IPS-NIHi7 (cell line): Measurements from ENCODE around the gene HDAC4.

Experiments
- DNase-seq: peaks from one replicate; pipeline ENCODE4 v3.0.0; 2012; ENCODE audit warnings: mixed read lengths; ENCODE audit errors: extremely low spot score

HDAC4 gene

DNA sequence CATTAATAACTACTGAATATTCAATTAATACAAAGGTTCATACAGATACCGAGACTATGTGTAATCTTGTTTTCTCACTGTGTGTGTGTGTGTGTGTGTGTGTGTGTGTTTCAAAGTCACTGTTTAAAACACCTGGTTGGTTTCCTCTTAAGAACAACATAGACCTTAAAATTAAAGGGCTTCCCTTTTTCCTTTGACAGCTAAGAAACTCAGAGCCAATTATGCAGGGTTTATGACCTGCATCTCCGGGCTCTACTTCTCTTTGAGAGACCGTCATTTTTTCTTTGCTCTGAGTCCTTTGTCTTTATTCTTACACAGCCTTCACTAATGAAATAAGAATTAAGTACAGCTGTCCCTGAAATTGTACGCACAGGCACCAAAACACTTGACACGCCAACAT lies 145.6 kb downstream of the HDAC4 start:
- DNase-seq, result no peak

DNA sequence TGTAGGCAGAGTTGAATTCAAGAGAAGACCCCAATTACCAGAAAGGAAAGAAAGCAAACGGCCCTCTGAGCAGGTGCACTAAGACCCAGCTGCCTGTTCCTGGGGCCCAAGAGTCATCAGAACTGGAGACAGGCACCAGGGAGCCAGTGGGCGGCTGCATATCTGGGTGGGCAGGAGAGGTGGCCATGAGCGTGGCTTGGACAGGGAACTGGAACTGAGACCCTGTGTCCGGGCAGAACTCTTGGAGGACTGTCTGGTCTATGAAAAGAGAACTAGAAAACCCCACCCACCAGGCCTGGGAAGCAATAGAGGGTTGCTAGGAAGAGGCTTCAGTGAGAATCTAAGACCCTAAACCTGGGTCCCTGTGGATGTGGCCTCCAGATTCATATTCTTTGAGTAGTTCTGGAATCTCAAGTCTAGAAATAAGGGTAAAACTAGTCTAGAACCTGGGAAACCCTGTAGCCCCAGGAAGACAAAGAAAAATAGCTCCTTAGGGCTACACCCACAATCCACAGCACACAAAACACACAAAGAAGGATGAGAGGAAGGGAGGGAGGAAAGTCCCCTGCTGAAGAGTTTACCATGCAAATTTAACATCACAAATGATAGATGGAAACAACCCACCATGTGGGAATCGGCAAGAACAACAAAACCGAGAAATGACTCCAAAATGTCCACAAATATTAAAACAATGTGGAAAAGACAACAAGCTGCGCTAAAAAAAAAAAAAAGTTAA lies 147.0 kb downstream of the HDAC4 start:
- no peak for DNase-seq

DNA sequence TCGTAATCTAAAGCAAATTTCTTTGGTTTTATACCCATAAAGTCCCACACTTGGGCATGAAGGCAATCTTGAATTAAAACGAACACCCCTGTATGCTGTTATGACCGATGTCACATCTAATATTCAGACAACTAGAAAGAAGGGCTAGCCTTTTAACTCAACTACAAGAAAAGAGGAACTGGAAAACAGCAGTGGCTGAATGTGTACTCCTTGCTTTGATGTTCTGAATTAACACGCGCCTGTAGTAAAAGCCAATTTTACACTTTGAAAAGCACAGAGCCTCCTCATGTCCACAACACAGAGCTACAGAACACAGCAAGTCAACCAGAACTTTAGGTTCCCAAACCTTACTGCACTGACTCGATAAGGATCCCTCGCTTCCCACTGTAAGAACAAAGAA lies 147.6 kb downstream of the HDAC4 start:
- DNase-seq, result no peak

GRCh38 chr2:239252801-239253200 lies 148.0 kb downstream of the HDAC4 start:
- DNase-seq, result no peak

DNA sequence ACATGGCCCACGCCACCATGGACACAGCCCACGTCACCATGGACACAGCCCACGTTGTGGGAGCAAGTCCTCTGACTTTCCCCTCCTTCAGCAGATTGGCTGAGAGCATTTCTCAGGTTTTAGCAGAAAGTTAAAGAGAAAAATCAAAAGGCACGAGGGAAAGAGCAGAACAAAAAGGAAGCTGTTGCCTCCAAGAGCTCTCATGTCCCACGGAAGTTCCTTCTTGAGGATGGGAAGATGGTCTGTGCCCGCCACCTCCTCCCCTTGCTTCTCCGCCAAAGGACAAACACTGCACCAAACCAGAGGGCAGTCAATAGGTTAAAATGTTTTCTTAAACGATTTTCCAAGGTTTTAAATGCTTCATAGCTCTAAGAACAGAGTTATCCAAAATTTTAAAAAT lies 148.4 kb downstream of the HDAC4 start:
- DNase-seq, result no peak

DNA sequence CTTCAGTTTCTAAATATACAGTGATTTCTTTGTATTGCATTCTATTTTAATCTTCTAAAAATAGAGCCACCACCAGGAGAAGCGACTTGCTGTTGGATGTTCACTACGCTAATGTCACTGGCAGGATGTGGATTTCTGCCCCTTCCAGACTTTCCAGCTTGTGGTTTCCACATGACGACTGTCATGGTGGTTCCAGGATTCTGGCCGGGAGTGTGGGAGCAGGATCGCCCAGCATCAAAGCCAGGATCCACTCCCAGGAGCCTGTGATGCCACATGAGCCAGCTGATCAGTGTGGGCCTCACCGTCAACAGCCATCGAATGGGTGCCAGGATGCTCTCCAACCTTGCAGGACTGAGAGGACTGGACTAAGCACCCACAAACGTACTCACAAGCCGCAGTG lies 148.8 kb downstream of the HDAC4 start:
- no peak for DNase-seq

GRCh38 chr2:239250216-239251081 lies 150.4 kb downstream of the HDAC4 start:
- no peak for DNase-seq

- DNase-seq, result no peak
Measured at GRCh38 chr2:239249776-239250175, 151.0 kb downstream of the HDAC4 start.

GRCh38 chr2:239249048-239249447 lies 151.8 kb downstream of the HDAC4 start:
- DNase-seq, result no peak

DNA sequence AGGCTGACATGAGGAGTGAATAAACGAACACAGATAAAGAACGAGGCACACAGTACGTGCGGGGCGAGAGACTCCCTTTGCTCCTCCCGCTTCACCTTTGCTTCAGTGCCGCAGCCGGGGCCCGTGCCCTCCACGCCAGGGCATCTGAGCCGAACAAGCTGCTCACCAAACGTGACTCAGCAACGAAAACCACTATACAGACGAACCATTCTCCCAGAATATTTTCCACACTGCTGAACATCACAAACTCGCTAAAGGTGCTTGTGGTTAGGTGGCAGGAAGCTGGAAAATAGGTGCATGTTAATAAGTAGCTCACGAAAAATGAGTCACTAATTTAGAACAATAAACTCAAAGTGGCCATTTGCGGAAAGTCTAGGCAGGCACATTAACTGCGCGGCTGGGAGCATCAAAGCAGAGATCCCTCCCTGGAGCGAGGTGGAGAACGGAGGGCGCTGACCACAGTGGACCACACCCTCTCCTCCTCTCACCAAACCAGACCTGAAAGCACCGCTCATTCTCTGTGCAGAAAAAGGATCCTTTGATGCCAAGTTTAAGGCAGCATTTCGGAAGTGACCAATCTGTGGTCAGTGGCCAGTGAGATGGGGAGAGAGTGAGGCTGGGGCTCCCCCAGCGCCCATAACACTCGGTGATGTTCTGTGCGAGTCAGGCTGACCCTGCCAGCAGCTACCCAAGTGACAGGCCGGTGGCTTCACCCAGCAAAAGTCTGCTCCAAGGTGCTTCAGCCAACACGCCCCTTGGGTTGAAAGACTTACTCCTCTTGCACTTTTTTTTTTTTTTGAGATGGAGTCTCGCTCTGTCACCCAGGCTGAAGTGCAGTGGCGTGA lies 153.2 kb downstream of the HDAC4 start:
- DNase-seq, result no peak

DNA sequence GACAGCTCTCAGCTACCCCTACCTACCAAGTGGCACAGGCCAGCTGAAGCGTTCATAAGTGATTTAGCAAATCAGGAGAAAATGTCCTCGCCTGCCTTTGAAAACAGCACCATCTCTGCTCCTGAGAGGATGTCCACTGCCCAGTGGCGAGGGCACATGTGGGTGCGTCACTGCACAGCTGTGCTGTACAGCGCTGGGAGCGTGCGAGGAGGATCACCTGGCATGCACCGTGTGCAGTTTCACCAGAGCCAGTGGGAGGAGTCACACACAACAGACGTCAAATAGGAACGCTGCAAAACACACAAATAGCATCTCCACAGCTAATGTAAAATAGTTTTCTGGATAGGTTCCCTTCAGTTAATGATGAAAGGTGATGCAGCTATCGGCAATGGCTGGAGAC lies 154.1 kb downstream of the HDAC4 start:
- no peak for DNase-seq

DNA sequence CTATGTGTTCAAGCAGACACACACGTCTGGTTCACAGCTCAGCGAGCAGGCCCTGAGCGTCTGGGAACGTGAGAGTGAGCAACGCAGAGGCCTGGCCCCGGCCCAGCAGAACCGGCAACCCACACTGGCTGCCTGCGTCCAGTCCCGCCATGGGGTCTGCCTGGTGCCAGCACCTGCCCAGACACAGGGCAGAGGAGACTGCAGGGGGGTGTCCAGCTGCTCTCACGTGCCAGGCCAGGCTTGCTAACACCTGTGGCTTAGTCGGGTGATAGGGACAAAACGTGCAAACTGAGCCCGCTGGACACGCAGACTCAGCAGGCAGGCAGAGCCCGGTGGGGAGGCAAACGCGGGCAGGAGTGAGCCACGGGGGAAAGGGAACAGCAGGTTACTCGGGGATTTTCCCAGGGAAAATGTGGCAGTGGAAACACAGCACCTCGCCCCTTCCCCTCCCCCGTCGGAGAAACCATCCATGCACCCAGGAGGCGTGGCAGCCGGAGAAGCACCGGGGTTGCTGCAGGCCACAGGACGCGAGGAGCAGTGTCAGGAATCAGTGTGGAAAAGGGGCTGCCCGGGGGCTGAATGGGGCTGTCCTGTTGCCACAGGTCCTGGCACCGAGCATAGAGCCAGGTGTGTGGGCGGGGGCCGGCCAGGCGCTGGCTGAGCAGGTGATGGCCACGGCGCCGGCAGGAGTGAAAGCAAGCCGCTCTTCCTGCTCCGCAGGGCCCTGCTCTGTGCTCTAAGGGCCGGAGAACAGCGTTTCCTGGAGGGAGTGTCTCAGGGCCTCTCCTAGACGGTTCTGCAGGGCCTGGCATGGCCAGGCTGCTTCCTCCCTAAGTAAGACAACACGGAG lies 154.7 kb downstream of the HDAC4 start:
- DNase-seq, result peak; percentile 62

GRCh38 chr2:239245107-239245506 lies 155.7 kb downstream of the HDAC4 start:
- DNase-seq, result no peak

- DNase-seq, result no peak
Measured at GRCh38 chr2:239244625-239245024, 156.2 kb downstream of the HDAC4 start.

- DNase-seq, result no peak
Measured at GRCh38 chr2:239241431-239241960, 159.3 kb downstream of the HDAC4 start.

DNA sequence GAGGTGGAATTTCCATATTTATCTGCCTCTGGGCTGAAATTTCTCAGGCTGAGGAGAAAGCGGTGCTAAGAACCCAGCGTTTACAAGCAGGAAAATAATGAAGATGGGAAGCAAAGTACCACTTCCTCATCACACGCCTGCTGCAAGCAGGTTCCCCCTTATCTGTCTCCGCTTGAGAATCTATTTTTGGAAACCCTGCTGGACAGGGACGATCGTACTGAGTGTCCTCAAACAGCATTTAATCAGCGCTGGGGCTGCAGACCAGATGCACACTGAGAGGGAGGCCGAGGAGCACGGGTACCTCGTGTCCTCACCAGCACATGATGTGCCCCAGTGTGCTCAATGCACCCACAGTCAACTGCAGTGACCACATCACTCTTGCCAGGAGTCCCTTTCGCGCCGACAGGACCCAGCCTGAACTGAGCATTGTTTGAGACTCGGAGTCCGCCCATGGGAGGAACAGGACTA lies 160.4 kb downstream of the HDAC4 start:
- DNase-seq, result no peak

- no peak for DNase-seq
Measured at GRCh38 chr2:239239607-239240413, 161.0 kb downstream of the HDAC4 start.

- no peak for DNase-seq
Measured at GRCh38 chr2:239238839-239239606, 161.8 kb downstream of the HDAC4 start.

DNA sequence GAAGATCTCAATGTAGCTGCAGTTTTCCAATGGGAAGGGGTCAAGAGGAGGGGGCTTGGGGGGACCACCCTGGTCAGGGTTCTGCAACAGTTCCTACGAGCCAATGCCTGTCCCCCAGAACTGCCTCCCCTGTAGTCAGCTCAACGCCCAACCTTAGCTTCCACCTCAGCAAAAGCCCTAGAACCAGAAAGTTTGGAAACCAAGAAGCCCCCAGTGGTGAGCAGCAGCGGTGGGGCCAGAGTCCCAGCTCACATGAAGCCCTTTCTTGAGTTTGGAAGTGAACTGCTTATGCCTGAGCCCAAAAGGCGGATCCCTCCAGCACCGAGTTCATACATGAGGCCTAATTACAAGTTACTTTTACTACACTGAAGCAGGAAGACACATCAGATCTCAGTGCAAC lies 162.4 kb downstream of the HDAC4 start:
- DNase-seq, result no peak
